HL-60 (cell line): ENCODE measurements around the gene TMEM132D.

ENCODE experiments used
- DNase-seq, 2 experiments: peaks; one replicate each; pipeline ENCODE4 v3.0.0-alpha.2; 2010 to 2020; ENCODE audit warnings: low read depth in 1 of 2, low spot score in 1 of 2
- H3K27ac ChIP-seq: fragments of 250-450 bp; sonication (Bioruptor Pico); replicated peaks from 2 replicates; pipeline ENCODE4 v1.5.1; 2020; ENCODE audit warnings: mild to moderate bottlenecking, moderate library complexity
- H3K27me3 ChIP-seq: fragments of 250-450 bp; sonication (Bioruptor Pico); 2 replicates; pipeline ENCODE4 v1.5.1; 2021; ENCODE audit warnings: mild to moderate bottlenecking, moderate library complexity; ENCODE audit not compliant: insufficient read depth, poor library complexity, severe bottlenecking
- H3K4me3 ChIP-seq: replicated peaks from 2 replicates; pipeline ENCODE4 v1.5.1; 2011; ENCODE audit warnings: mild to moderate bottlenecking, control low read depth, low read length; ENCODE audit not compliant: insufficient read depth
- GABPA ChIP-seq: IDR thresholded peaks from 2 replicates; pipeline ENCODE4 v1.6.1; 2012; ENCODE audit warnings: low read depth
- POLR2AphosphoS5 ChIP-seq: IDR thresholded peaks from 2 replicates; pipeline ENCODE4 v1.6.1; 2012; ENCODE audit warnings: low read depth
- SPI1 ChIP-seq: IDR thresholded peaks from 2 replicates; pipeline ENCODE4 v1.6.1; 2012; ENCODE audit warnings: low read depth, mild to moderate bottlenecking, borderline replicate concordance
- TF ChIP-seq, protein P1 (sequence below): IDR thresholded peaks from one replicate; pipeline ENCODE4 v1.5.1; 2011; ENCODE audit warnings: low read length, control low read depth, inconsistent platforms; ENCODE audit not compliant: insufficient read depth
- TF ChIP-seq, protein P2 (sequence below): IDR thresholded peaks from 2 replicates; pipeline ENCODE4 v1.6.1; 2012; ENCODE audit warnings: low read depth; ENCODE audit not compliant: insufficient replicate concordance

Gene TMEM132D

DNA sequence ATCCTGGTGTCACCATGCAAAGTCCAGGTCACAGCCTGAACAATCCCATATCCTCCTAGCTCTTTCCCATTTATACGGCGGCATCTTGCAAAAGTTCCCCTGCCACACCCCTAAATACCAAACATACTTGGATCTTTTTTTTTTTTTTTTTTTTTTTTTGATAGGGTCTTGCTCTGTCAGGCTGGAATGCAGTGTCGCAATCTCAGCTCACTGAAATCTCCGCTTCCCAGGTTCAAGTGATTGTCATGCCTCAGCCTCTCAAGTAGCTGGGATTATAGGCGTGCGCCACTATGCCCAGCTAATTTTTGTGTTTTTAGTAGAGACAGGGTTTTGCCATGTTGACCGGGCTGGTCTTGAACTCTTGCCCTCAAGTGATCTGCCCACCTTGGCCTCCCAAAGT is 599.3 kb downstream of the TMEM132D start:
- TF ChIP-seq POLR2AphosphoS5: no peak
- TF ChIP-seq SPI1: no peak
- TF ChIP-seq, protein P1, sequence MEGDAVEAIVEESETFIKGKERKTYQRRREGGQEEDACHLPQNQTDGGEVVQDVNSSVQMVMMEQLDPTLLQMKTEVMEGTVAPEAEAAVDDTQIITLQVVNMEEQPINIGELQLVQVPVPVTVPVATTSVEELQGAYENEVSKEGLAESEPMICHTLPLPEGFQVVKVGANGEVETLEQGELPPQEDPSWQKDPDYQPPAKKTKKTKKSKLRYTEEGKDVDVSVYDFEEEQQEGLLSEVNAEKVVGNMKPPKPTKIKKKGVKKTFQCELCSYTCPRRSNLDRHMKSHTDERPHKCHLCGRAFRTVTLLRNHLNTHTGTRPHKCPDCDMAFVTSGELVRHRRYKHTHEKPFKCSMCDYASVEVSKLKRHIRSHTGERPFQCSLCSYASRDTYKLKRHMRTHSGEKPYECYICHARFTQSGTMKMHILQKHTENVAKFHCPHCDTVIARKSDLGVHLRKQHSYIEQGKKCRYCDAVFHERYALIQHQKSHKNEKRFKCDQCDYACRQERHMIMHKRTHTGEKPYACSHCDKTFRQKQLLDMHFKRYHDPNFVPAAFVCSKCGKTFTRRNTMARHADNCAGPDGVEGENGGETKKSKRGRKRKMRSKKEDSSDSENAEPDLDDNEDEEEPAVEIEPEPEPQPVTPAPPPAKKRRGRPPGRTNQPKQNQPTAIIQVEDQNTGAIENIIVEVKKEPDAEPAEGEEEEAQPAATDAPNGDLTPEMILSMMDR: no peak
- TF ChIP-seq, protein P2, sequence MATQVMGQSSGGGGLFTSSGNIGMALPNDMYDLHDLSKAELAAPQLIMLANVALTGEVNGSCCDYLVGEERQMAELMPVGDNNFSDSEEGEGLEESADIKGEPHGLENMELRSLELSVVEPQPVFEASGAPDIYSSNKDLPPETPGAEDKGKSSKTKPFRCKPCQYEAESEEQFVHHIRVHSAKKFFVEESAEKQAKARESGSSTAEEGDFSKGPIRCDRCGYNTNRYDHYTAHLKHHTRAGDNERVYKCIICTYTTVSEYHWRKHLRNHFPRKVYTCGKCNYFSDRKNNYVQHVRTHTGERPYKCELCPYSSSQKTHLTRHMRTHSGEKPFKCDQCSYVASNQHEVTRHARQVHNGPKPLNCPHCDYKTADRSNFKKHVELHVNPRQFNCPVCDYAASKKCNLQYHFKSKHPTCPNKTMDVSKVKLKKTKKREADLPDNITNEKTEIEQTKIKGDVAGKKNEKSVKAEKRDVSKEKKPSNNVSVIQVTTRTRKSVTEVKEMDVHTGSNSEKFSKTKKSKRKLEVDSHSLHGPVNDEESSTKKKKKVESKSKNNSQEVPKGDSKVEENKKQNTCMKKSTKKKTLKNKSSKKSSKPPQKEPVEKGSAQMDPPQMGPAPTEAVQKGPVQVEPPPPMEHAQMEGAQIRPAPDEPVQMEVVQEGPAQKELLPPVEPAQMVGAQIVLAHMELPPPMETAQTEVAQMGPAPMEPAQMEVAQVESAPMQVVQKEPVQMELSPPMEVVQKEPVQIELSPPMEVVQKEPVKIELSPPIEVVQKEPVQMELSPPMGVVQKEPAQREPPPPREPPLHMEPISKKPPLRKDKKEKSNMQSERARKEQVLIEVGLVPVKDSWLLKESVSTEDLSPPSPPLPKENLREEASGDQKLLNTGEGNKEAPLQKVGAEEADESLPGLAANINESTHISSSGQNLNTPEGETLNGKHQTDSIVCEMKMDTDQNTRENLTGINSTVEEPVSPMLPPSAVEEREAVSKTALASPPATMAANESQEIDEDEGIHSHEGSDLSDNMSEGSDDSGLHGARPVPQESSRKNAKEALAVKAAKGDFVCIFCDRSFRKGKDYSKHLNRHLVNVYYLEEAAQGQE: no peak
- no peak for TF ChIP-seq GABPA
- no peaks in the 10 kb centered on the region for H3K27me3 ChIP-seq
- no peak for DNase-seq
- H3K4me3 ChIP-seq: no peak overlapping the region
- no peak overlapping the region for H3K27ac ChIP-seq

DNA sequence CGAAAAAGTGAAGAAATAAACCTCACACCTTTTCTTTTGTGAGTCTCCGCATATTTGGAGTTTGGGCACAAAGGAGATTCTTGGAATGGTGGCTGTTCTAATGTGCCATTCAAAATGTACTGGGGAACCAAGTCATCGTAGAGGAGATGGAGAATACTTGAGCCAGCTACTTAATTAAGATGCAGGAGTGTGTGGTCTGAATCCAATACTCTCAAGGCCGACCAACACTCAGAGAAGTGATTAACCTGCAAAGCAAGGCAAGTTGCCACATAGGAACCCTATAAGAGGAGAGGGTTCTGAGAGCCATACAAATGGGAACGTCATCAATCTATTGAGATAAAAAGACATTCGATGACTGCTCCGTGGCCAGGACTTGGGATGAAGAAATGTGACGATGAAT is 603.8 kb downstream of the TMEM132D start:
- TF ChIP-seq GABPA (no peak), POLR2AphosphoS5 (no peak), SPI1 (no peak)
- TF ChIP-seq, protein P2: no peak
- TF ChIP-seq, protein P1: no peak

DNA sequence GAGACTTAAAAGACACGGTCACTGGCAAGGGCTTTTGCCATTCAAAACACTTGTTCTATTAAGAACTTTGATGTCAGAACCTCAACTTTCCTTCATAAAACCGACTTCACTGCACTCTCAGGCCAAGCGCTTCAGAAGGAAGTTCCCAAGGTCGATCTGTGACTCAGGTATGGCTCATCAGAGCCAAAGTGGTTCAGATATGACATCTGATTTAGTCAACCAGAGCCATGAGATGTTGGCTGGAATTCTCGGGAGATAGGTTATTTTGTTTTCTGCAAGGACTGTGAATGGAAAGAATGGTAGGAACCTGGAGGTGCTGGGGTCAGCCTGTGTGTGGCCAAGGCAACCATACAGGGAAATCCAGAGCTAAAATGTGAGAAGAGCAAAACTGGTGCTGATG is 604.9 kb downstream of the TMEM132D start:
- Histone ChIP-seq H3K27me3 (no peaks in the 10 kb centered on the region), H3K27ac (no peak overlapping the region), H3K4me3 (no peak overlapping the region)
- TF ChIP-seq GABPA (no peak), SPI1 (no peak), POLR2AphosphoS5 (no peak)
- TF ChIP-seq, protein P2: no peak
- TF ChIP-seq, protein P1: no peak
- no peak for DNase-seq

More for the DNA sequence above, 603.8 kb downstream of the TMEM132D start:
- Histone ChIP-seq H3K27ac (no peak overlapping the region), H3K4me3 (no peak overlapping the region), H3K27me3 (no peaks in the 10 kb centered on the region)
- DNase-seq: no peak
